GM12891 (cell line): ENCODE data around the gene NECTIN2.

Source experiments
- POLR2A ChIP-seq: IDR thresholded peaks from 2 replicates; pipeline ENCODE4 v1.6.1; 2011; ENCODE audit warnings: low read depth, low read length, control low read depth
- TAF1 ChIP-seq: IDR thresholded peaks from 2 replicates; pipeline ENCODE4 v1.6.1; 2011; ENCODE audit warnings: low read depth, low read length, control low read depth

GRCh38 chr19:44819246-44819832 lies 26.8 kb upstream of the NECTIN2 start:
- no peak for TF ChIP-seq TAF1
- no peak for TF ChIP-seq POLR2A
